ENCODE results near the gene CDH13.

- TF ChIP-seq CTCF (conservative IDR thresholded peaks at IDR 0.05; ENCODE audit: low read length) (no peak), EZH2phosphoT487 (IDR thresholded peaks at IDR 0.05; ENCODE audit: borderline replicate concordance, low read depth, low read length) (no peak)
Measured at GRCh38 chr16:83833921-83834320, 1207.2 kb downstream of the CDH13 start.

All from OCI-LY7 (cell line).